Caco-2 (cell line): Measurements from ENCODE around the gene LSM10. TPM values are rescaled to one million over a fixed set of nuclear protein-coding genes. Genes with fewer than 3 reads are reported as not detected.

Experiments used
- BruUV-seq: library from RNA; stranded (reverse); fragments of 400-500 nt; replicated peaks from 2 replicates; lab custom pipeline; 2021; lab: Mats Ljungman, UMichigan
- CTCF ChIA-PET: fragments of 300-600 bp; sonication (Branson Sonifier 250); formaldehyde crosslinking; loops from one replicate; lab custom pipeline; 2022; ENCODE audit warnings: antibody characterized with exemption; lab: Charles Lee
- POLR2A ChIA-PET: fragments of 300-600 bp; sonication (Branson Sonifier 250); formaldehyde crosslinking; loops from one replicate; lab custom pipeline; 2022; ENCODE audit warnings: antibody characterized with exemption; lab: Charles Lee
- DNase-seq, 2 experiments: peaks; one replicate each; pipeline versions ENCODE4 v3.0.0 to v3.0.0-alpha.2; 2020 to 2022
- H3K27me3 ChIP-seq: replicated peaks from 2 replicates; pipeline ENCODE4 v1.6.0; 2011; ENCODE audit warnings: low read length; ENCODE audit not compliant: control insufficient read depth, insufficient read depth
- H3K36me3 ChIP-seq: 2 replicates; pipeline ENCODE4 v1.5.1; 2011; ENCODE audit warnings: low read length; ENCODE audit not compliant: control insufficient read depth, insufficient read depth
- H3K4me1 ChIP-seq: fragments of 250-450 bp; sonication (Bioruptor Pico); 2 replicates; pipeline ENCODE4 v1.5.1; 2020; ENCODE audit warnings: mild to moderate bottlenecking
- H3K4me3 ChIP-seq: 2 replicates; pipeline ENCODE4 v1.5.1; 2011; ENCODE audit warnings: low read depth, mild to moderate bottlenecking, control low read depth, low read length
- H3K9me3 ChIP-seq: fragments of 250-450 bp; sonication (Bioruptor Pico); 2 replicates; pipeline ENCODE4 v1.5.1; 2020; ENCODE audit warnings: mild to moderate bottlenecking, moderate library complexity
- H3K27ac Mint-ChIP-seq: one replicate; pipeline ENCODE4 v1.8.0; 2022; ENCODE audit warnings: mixed read lengths; ENCODE audit not compliant: unreplicated experiment
- H3K27me3 Mint-ChIP-seq: one replicate; pipeline ENCODE4 v1.8.0; 2022; ENCODE audit warnings: mixed read lengths; ENCODE audit not compliant: insufficient read depth, unreplicated experiment
- H3K36me3 Mint-ChIP-seq: one replicate; pipeline ENCODE4 v1.8.0; 2022; ENCODE audit warnings: mild to moderate bottlenecking, mixed read lengths; ENCODE audit not compliant: insufficient read depth, unreplicated experiment
- H3K4me1 Mint-ChIP-seq: one replicate; pipeline ENCODE4 v1.8.0; 2022; ENCODE audit warnings: low read depth, mixed read lengths; ENCODE audit not compliant: unreplicated experiment
- H3K4me3 Mint-ChIP-seq: one replicate; pipeline ENCODE4 v1.8.0; 2022; ENCODE audit warnings: mild to moderate bottlenecking, moderate library complexity, mixed read lengths; ENCODE audit not compliant: unreplicated experiment
- H3K9me3 Mint-ChIP-seq: one replicate; pipeline ENCODE4 v1.8.0; 2022; ENCODE audit warnings: mixed read lengths; ENCODE audit not compliant: unreplicated experiment
- intact Hi-C: fragments of 100-400 bp; cut with micrococcal nuclease; formaldehyde crosslinking; loops from one replicate; pipeline ENCODE4 v1.10.0; 2022; ENCODE audit not compliant: unreplicated experiment
- total RNA-seq: library from RNA; stranded (reverse); gene quantifications from 2 replicates; pipeline ENCODE4 v1.2.3, GENCODE V29; 2022
- TF ChIP-seq, protein P1 (sequence below), 2 experiments: fragments of 200-600 bp in 1 of 2; IDR thresholded peaks; 1 replicate in 1 of 2; 2 replicates in 1 of 2; pipeline versions ENCODE4 v1.5.1 to v1.8.0; 2011 to 2022; ENCODE audit warnings: antibody characterized with exemption in 1 of 2, control low read depth in 1 of 2, inconsistent platforms in 1 of 2, low read depth in 1 of 2, low read length in 1 of 2, mild to moderate bottlenecking in 1 of 2, moderate library complexity in 1 of 2; ENCODE audit not compliant: insufficient read depth in 1 of 2, severe bottlenecking in 1 of 2, unreplicated experiment in 1 of 2

Gene LSM10
- total RNA-seq, 1 experiment from 2014 or later, result 20.7 TPM

DNA sequence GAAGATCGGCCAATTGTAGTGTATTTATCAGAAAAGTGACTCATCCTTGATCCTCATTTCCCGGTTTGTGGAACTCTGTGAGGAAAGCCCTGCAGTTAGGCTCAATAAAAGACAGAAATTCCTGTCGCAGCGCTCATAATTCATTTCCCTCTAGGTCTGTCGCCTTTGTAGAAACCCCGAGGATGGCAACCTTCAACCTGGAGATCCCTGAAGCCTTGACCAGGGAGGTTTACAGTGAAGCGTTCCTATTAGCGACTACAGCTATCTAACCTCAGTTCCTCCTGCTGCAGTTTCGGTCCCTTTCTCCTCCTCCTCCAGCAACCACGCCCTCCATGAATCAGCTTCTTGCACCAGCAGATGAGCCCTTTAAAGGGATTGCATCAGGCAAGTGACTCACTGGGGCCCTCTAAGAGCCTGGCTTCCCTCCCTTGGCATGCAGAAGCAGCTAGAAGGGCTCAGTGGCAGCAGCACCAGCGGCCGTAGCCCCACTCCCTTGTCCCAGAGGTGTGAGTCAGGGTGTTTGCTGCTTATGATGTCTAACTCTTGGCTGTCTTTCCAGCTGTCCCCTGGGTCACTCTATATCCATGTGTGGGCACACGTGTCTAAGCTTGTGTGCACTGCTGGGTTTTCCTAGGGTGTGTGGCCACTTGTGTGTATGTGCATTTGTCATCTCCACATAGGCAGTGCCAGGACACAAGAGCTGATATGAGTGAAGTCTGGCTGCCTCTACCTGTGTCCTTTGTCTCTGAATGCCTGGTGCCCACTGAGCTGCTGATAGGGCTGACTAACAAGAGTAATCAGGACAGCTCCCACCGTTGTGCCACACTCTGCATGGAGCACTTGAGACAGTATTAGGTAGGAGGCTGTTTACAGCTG lies 11.2 kb downstream of the LSM10 start:
- Mint-ChIP-seq H3K36me3 (peaks cover 22% of the 10 kb centered on the region), H3K4me3 (peak overlapping the region; percentile 79), H3K9me3 (no peaks in the 10 kb centered on the region), H3K27ac (peak overlapping the region; percentile 100), H3K27me3 (no peaks in the 10 kb centered on the region), H3K4me1 (peaks cover 26% of the 10 kb centered on the region)
- TSS peak; percentile 86 for BruUV-seq
- peak; percentile 88 to 94 for DNase-seq
- Histone ChIP-seq H3K36me3 (no peaks in the 10 kb centered on the region; the same call in 1 of the 2 replicates), H3K4me3 (peak overlapping the region; percentile 35), H3K9me3 (no peaks in the 10 kb centered on the region), H3K27me3 (no peaks in the 10 kb centered on the region), H3K4me1 (peaks cover 16% of the 10 kb centered on the region; the same call in 1 of the 2 replicates)
- ChIA-PET POLR2A (interaction anchor here (0.6 to 2.1 kb wide), 12 partner anchors 9 to 520 kb away, joined by 3 to 26 read pairs (median 5); partner anchors contain the start of genes LSM10, MRPS15, OSCP1 and SH3D21), CTCF (no interaction called here)
- intact Hi-C loops, result loop anchor here (1.0 to 10.0 kb wide), 3 partner anchors 11 to 162 kb away; partner anchors contain the start of genes LSM10 and THRAP3
- TF ChIP-seq, protein P1, sequence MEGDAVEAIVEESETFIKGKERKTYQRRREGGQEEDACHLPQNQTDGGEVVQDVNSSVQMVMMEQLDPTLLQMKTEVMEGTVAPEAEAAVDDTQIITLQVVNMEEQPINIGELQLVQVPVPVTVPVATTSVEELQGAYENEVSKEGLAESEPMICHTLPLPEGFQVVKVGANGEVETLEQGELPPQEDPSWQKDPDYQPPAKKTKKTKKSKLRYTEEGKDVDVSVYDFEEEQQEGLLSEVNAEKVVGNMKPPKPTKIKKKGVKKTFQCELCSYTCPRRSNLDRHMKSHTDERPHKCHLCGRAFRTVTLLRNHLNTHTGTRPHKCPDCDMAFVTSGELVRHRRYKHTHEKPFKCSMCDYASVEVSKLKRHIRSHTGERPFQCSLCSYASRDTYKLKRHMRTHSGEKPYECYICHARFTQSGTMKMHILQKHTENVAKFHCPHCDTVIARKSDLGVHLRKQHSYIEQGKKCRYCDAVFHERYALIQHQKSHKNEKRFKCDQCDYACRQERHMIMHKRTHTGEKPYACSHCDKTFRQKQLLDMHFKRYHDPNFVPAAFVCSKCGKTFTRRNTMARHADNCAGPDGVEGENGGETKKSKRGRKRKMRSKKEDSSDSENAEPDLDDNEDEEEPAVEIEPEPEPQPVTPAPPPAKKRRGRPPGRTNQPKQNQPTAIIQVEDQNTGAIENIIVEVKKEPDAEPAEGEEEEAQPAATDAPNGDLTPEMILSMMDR (IDR thresholded peaks at IDR 0.05; ENCODE audit: insufficient read depth in 1 of 2, low read depth in 1 of 2, low read length in 1 of 2, severe bottlenecking in 1 of 2, unreplicated experiment in 1 of 2), result no peak

DNA sequence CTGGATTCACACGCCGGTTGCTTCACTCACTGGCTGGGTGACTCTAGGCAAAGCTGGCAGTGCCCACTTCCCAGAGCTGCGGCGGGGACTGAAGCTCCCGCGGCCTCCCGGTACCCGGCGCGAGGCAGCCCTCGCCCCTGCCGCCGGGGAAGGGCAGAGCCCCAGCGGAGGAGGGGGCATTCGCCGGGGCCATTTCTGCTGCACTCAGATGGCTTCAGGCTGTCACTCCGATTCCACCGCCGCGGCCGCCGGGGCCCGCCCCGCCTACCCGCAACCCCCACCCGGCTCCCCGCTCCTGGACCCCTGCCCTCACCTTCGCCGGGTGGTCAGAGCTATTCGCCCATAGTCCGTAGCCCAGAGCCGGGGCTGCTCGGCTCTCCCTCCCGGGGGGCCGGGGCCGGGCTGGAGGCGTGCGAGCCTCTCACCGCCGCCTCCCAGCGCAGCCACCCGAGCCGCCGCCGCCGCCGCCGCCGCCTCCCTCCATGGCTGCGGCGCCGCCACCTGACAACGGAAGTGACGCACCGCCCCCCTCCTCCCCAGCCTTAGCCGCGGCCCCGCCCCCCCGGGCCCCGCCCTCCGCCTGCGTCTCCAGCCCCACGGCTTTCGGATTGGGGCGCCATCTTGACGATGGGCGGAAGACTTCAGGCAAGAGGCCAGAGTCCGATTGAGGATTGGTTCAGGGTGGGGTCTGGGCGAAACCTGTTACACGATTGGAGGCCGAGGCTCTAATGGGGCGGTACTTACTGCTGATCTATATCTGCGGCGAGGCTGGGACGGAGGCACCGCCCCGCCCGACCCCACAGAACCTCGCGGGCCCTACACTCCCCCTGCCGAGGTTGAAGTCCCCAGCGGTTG lies 12.1 kb downstream of the LSM10 start, which contains the start of gene STK40:
STK40 (minus strand) TSS at position 515 of the 855 bp plus-strand sequence. CDS start 24,592 bp downstream, outside the sequence.
- intact Hi-C loops, result loop anchor here (1.0 to 10.0 kb wide), 3 partner anchors 12 to 161 kb away; partner anchors contain the start of genes LSM10 and THRAP3
- BruUV-seq, result no TSS peak
- H3K27me3 ChIP-seq, result no peaks in the 10 kb centered on the region
- Mint-ChIP-seq H3K9me3 (no peaks in the 10 kb centered on the region), H3K36me3 (peaks cover 20% of the 10 kb centered on the region), H3K4me1 (peaks cover 33% of the 10 kb centered on the region), H3K4me3 (peak within 1 kb of the TSS; percentile 79), H3K27ac (peak within 1 kb of the TSS; percentile 100), H3K27me3 (no peaks in the 10 kb centered on the region)
- H3K4me3 ChIP-seq, result peak within 1 kb of the TSS; percentile 76
- H3K9me3 ChIP-seq, result no peaks in the 10 kb centered on the region
- peaks cover 16% of the 10 kb centered on the region; the same call in 1 of the 2 replicates for H3K4me1 ChIP-seq
- peak; percentile 94 to 98 for DNase-seq
- CTCF ChIA-PET, result interaction anchor here (0.8 to 1.0 kb wide), 2 partner anchors 17 to 79 kb away, joined by 3 read pairs; partner anchors contain the start of gene SH3D21
- TF ChIP-seq, protein P1 (IDR thresholded peaks at IDR 0.05; ENCODE audit: insufficient read depth in 1 of 2, low read depth in 1 of 2, low read length in 1 of 2, severe bottlenecking in 1 of 2, unreplicated experiment in 1 of 2), result no peak
- POLR2A ChIA-PET, result interaction anchor here (0.6 to 2.1 kb wide), 10 partner anchors 8 to 519 kb away, joined by 3 to 26 read pairs (median 6); partner anchors contain the start of genes LSM10, MRPS15, OSCP1 and SH3D21
- H3K36me3 ChIP-seq, result no peaks in the 10 kb centered on the region
